Measurements from ENCODE around the gene TEX22.
"Not testable (repeated sequence)": the region's sequence is repeated elsewhere in the genome, so short reads cannot be mapped to it uniquely, and the experiment has no call there.

The TEX22 gene

GRCh38 chr14:105398044-105398725 lies at the start of gene TEX22:
TEX22 (plus strand) TSS chr14:105398538; CDS start chr14:105399341, 803 bp downstream.
- peak; percentile 91 for DNase-seq

DNA sequence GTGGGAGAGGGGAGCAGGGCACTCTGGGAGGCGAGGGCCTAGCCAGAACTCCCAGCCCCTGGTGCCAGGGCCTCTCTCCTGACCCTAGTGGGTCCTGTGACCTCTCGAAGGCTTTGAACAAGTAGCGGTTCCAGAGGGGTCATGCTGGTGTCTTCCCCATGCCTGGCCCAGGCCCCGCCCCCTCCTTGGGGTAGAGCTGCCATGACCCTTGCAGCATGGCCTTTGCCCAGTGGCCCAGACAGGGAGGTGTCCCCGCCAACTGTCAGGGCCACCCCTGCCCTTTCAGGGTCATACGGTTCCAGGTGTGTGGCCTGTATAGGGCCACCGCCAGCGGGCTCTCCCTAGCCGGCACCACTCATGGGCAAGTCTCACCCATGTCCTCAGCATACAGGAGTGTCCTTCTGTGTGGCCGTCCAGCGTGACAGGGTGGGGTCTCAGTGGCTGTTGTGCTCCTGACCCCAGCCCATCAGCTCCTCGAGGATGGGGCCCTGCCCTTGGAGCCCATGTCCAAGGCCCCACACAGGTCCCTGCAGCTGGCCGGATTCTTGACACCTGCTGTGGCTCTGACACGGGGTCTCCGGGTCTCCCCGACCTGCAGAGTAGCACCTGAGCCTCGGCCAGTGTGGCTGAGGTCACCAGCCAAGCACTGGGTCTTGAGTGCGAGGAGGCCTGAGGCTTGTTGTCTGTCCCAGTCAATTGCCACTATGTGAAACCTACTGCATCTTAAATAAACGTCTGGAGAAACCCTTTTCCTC lies 49.2 kb upstream of the TEX22 start:
- no peak for DNase-seq

- no peak for DNase-seq
Measured at GRCh38 chr14:105349992-105350391, 48.3 kb upstream of the TEX22 start.

DNA sequence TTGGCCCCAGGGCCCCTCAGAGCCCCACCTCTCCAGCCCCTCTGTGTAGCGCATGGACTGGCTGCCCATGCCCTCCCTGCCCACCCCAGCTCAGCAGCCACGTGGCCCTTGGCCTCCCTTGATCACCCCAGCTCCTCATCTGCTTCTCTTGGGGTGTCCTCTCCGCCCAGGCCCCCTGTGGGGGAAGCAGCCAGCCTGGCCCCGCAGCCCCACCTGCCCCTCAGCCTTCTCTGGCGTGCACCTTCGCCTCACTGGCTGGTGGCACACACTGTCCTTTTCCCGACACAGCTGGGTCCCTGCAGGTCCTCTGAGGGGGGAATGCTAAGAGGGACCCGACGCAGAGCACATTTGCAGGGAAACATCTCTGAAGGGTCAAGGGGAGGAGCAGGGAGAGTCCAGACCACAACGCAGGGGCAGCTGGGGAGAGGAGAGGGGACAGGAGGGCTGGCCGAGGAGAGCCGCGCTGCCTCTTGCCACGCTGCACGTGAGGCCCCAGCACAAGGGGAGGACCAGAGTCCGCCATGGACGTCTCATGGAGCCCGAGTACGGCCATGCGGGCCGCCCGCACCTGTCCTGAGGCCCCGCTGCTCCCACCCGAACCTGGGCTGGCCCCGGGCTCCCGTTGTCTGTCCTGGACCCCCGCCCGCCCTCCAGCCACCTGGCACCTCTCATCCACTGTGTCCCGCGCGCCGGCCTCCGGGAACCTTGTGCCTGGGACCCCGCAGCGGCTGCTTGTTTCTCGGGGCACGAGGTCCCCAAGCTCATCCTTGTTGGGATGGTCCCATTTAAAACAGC lies 47.7 kb upstream of the TEX22 start:
- no peak for DNase-seq

- no peak for DNase-seq
Measured at GRCh38 chr14:105351410-105351809, 46.9 kb upstream of the TEX22 start.

DNA sequence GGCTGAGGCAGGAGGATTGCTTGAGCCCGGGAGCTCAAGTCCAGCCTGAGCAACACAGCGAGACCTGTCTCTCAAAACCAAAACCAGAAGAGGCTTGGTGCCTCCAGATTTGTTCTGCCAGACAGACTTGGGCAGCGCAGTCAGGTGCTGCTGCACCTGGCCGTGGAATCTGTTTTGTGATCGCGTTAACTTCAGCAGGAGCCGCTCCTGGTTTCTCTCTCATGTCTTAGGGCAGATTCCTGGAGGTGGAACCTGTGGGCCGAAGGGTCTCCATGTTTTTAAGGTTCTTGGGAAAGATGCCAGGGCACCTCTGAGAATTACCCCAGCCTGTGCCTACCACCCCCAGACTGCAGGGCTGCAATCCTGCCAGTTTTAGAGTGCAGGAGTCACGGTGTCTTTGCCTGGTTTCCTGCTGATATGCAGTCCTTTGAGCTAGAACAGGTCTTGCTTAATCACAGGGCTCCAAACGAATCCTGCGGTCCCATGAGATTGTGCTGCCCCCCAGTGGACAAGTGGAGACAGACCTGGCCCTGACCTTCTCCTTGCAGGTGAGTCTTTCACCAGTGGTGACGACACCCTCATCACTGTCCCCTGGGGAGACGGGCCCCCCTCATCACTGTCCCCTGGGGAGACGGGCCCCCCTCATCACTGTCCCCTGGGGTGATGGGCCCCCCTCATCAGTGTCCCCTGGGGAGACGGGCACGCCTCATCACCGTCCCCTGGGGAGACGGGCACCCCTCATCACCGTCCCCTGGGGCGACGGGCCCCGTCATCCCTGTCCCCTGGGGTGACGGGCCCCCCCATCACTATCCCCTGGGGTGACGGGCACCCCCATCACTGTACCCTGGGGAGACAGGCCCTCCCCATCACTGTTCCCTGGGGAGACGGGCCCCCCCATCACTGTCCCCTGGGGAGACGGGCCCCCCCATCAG lies 46.2 kb upstream of the TEX22 start:
- peak; percentile 88 for DNase-seq

DNA sequence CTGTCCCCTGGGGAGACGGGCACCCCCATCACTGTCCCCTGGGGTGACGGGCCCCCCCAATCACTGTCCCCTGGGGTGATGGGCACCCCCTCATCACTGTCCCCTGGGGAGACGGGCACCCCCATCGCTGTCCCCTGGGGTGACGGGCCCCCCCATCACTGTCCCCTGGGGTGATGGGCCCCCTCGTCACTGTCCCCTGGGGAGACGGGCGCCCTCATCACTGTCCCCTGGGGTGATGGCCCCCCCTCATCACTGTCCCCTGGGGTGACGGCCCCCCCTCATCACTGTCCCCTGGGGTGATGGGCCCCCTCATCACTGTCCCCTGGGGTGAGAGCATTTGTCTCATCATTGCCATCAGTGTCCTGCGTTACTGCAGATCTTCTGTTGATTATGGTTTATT lies 45.2 kb upstream of the TEX22 start:
- DNase-seq = no peak

GRCh38 chr14:105354541-105354940 lies 43.8 kb upstream of the TEX22 start:
- no peak for DNase-seq

GRCh38 chr14:105355049-105355575 lies 43.2 kb upstream of the TEX22 start:
- no peak for DNase-seq

DNA sequence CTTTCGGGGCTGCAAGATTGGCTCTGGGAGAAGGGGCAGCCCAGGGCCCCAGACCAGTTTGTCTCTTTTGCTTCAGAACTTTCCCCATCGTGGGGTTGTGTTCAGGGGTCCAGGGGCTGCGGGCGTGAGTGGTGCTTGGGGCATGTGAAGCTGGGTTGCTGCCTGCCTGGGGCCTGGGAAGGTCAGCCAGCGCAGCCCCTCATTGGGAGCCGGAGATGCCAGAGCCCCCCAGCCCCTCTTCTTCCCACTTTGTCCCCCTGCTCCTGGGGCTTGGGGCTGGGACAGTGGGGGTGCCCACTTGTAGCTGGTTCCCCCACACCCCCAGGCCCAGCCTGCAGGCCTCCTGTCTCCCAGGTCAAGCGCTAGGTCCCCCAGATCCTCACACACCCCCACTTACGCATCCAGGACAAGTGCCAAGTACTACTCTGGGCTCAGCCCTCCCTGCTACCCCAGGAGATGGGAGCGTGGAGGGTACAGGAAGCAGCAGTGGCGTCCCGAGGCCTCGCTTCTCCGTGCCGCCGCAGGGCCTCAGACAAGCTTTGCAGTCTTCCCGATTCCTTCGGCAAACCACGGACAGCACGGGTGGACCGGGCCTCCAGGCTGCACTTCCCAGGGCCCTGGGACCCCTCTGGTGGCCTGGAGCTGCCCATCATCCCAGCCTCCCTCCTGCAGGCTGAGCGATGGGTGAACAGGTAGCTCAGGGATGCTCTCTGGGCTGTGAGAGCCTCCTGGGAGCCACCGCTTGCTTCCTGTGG lies 42.3 kb upstream of the TEX22 start:
- DNase-seq = no peak

- DNase-seq = no peak
Measured at GRCh38 chr14:105356927-105357326, 41.4 kb upstream of the TEX22 start.

GRCh38 chr14:105357626-105358025 lies 40.7 kb upstream of the TEX22 start:
- no peak for DNase-seq

DNA sequence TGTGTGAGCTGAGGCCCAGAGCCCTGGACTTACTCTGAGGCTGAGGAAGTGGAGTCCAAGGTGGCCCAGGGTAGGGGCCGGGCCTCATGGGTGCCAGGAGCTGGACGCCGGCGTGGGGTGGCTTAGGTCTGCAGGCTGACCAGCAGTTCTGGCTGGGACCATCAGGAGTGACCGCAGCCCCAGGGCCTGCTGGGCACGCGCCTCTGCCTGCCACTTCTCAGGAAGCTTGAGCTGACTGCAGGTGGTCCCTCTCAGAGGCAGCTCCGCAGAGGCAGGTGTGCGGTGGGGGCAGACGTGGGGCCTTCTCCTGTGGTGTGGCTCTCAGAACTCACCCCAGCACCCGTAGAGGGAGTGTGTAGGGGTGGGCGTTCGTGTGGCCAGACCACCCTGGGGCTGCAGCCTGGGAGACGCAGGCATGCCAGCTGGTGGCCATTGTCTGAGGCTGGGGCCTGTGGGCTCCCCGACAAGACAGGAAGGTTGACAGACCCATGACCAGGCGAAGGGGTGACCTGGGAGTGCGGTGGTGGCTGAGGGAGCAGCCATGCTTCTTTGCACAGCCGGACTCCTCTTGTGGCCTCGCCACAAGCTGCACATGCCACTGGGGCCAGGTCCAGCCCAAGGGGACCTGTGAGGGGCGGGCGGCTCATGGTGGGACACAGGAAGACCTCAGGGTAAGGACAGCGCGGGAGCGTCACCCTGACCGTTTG lies 40.0 kb upstream of the TEX22 start:
- DNase-seq = no peak

- DNase-seq = no peak
Measured at GRCh38 chr14:105358943-105359342, 39.4 kb upstream of the TEX22 start.

- not testable (repeated sequence) for DNase-seq
Measured at GRCh38 chr14:105361412-105361811, 36.9 kb upstream of the TEX22 start.

DNA sequence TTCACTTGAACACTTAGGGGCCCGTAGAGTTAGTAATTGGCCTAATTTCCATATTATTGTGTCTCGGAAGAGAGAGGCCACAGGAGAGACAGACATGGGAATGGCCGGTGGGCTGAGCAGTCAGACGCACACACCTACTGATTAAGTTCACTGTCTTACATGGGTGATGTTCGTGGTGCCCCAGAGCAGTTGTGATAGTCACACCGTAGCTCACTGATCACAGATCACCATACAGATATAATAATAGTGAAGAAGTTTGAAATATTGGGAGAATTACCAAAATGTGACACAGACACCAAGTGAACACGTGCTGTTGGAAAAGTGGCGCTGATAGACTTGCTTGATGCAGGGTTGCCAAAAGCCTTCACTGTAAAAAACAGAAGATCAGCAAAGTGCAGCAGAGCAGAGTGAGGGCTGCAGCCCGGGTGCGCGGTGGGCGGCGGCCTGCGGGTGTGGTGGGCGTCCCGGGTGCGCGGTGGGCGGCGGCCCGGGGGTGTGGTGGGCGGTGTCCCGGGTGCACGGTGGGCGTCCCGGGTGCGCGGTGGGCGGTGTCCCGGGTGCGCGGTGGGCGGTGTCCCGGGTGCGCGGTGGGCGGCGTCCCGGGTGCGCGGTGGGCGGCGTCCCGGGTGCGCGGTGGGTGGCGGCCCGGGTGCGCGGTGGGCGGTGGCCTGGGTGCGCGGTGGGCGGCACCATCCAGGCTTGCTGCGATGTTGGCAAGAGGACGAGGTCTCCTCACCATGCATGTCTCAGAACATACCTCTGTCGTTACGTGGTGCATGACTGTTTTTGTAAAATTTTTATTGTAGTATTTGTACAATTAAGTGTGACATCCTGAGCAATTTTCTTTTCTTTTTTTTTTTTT lies 34.3 kb upstream of the TEX22 start:
- DNase-seq = peak; percentile 36

- DNase-seq = no peak
Measured at GRCh38 chr14:105365101-105365500, 33.2 kb upstream of the TEX22 start.

DNA sequence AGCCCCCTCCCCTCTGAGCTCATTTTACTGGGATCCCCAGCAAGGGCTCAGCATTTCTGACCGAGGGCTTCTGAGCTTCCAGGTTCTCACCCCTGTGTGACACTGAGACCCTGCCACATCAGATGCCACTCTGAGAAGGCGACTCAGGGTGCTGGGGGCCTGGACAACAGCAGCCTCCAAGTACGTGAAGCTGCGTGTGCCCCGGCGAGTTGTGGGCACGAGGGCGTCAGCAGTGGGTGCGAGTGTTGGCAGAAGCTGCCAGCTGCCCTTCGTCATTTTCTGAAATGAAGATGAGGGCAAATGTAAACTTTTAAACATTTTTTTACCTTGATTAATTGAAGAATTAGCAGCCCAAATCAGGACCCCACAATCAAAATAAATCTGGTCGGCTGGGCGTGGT lies 32.7 kb upstream of the TEX22 start:
- no peak for DNase-seq

DNA sequence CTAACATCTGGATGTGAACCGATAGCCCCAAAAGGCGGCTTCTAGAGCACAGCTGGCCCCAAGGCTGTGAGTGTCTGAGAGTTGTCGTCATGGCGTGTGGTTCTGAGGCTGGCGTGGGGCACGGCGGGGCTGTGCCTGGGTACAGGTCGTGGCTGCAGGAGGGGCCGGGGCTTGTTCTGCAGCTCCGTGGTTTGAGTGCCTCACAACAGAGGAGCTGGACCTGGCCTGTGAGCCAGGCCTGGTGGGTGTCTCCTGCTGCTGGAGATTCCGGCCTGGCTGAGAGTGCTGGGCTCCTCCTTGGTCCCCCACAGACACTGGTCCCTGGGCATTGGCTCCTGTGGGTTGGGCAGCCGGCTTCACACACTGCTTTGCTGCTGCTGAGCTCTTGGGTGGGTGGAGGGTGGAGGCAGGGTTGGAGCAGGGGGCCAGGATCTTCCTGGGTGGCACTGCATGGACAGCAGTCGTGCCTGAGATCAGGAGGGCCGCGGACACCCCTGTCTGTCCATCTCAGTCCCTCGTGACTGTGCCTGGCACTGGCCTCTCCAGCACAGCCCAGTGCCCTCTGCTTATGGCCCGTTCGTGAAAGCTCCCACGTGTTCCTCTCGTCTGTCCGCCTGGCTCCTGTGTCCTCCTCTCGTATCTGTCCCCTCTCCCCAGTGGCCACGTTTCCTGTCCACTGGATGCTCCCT lies 31.8 kb upstream of the TEX22 start:
- DNase-seq = no peak
